ENCODE data around the gene OPTC.
"Not testable (repeated sequence)": the region's sequence is repeated elsewhere in the genome, so short reads cannot be mapped to it uniquely, and the experiment has no call there.

OPTC gene

DNA sequence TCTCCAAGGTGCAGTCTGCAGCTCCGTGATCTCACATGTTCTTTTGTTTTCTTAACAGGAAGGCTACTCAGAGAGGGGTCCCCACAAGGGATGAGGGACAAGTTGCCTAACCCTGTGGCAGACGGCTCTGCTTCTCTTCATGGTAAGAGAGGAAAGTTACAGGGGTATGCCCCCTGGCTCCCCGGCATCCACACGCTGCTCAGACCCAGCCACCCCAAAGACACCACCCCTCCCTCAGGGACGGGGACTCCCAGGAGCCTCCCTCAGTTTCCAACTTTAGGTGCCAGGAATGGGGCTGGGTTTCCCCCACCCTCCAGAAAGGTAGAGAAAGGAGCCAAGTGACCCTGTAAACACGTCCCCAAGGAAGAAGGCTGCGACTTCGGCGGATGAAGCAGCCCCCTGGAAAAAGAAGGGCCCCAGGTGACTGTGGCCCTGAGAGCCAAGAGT lies 19.7 kb downstream of the OPTC start:
- H3K27me3 ChIP-seq (ENCODE audit: control insufficient read depth, insufficient read depth, low read length): no peaks in the 10 kb centered on the region
- H3K4me1 ChIP-seq: no peaks in the 10 kb centered on the region
- no peaks in the 10 kb centered on the region for H3K79me2 ChIP-seq
- no peak for TF ChIP-seq CTCF (IDR thresholded peaks at IDR 0.05)
- no peak overlapping the region for H3K4me3 ChIP-seq (ENCODE audit: low read depth, low read length)
- no peak overlapping the region for H3K27ac ChIP-seq
- H3K4me2 ChIP-seq (ENCODE audit: low read length): no peak overlapping the region
- H3K9me3 ChIP-seq (ENCODE audit: control insufficient read depth, low read length): no peaks in the 10 kb centered on the region
- no peaks in the 10 kb centered on the region for H3K36me3 ChIP-seq (ENCODE audit: control insufficient read depth, insufficient read depth, low read length)
- no peak overlapping the region for H2AFZ ChIP-seq
- no peak overlapping the region for H3K9ac ChIP-seq

GRCh38 chr1:203516184-203516583 lies 22.2 kb downstream of the OPTC start:
- no peak overlapping the region for H3K9ac ChIP-seq
- H3K4me1 ChIP-seq: no peaks in the 10 kb centered on the region
- no peak overlapping the region for H3K4me3 ChIP-seq (ENCODE audit: low read depth, low read length)
- no peak for TF ChIP-seq CTCF (IDR thresholded peaks at IDR 0.05)
- H2AFZ ChIP-seq: no peak overlapping the region
- no peaks in the 10 kb centered on the region for H3K9me3 ChIP-seq (ENCODE audit: control insufficient read depth, low read length)
- no peaks in the 10 kb centered on the region for H3K27me3 ChIP-seq (ENCODE audit: control insufficient read depth, insufficient read depth, low read length)
- no peaks in the 10 kb centered on the region for H3K79me2 ChIP-seq
- no peak overlapping the region for H3K27ac ChIP-seq
- no peak overlapping the region for H3K4me2 ChIP-seq (ENCODE audit: low read length)
- H3K36me3 ChIP-seq (ENCODE audit: control insufficient read depth, insufficient read depth, low read length): no peaks in the 10 kb centered on the region

GRCh38 chr1:203516906-203517305 lies 23.0 kb downstream of the OPTC start:
- no peak overlapping the region for H3K9ac ChIP-seq
- no peaks in the 10 kb centered on the region for H3K27me3 ChIP-seq (ENCODE audit: control insufficient read depth, insufficient read depth, low read length)
- no peaks in the 10 kb centered on the region for H3K4me1 ChIP-seq
- H3K79me2 ChIP-seq: no peaks in the 10 kb centered on the region
- TF ChIP-seq CTCF (IDR thresholded peaks at IDR 0.05): no peak
- no peak overlapping the region for H2AFZ ChIP-seq
- no peak overlapping the region for H3K27ac ChIP-seq
- H3K9me3 ChIP-seq (ENCODE audit: control insufficient read depth, low read length): no peaks in the 10 kb centered on the region
- no peak overlapping the region for H3K4me3 ChIP-seq (ENCODE audit: low read depth, low read length)
- no peaks in the 10 kb centered on the region for H3K36me3 ChIP-seq (ENCODE audit: control insufficient read depth, insufficient read depth, low read length)
- H3K4me2 ChIP-seq (ENCODE audit: low read length): no peak overlapping the region

GRCh38 chr1:203517426-203518110 lies 23.6 kb downstream of the OPTC start:
- no peaks in the 10 kb centered on the region for H3K79me2 ChIP-seq
- H3K4me2 ChIP-seq (ENCODE audit: low read length): no peak overlapping the region
- no peak overlapping the region for H3K9ac ChIP-seq
- H3K4me3 ChIP-seq (ENCODE audit: low read depth, low read length): no peak overlapping the region
- H3K27me3 ChIP-seq (ENCODE audit: control insufficient read depth, insufficient read depth, low read length): no peaks in the 10 kb centered on the region
- H2AFZ ChIP-seq: no peak overlapping the region
- no peak overlapping the region for H3K27ac ChIP-seq
- H3K4me1 ChIP-seq: no peaks in the 10 kb centered on the region
- H3K36me3 ChIP-seq (ENCODE audit: control insufficient read depth, insufficient read depth, low read length): no peaks in the 10 kb centered on the region
- H3K9me3 ChIP-seq (ENCODE audit: control insufficient read depth, low read length): no peaks in the 10 kb centered on the region
- TF ChIP-seq CTCF (IDR thresholded peaks at IDR 0.05): no peak

DNA sequence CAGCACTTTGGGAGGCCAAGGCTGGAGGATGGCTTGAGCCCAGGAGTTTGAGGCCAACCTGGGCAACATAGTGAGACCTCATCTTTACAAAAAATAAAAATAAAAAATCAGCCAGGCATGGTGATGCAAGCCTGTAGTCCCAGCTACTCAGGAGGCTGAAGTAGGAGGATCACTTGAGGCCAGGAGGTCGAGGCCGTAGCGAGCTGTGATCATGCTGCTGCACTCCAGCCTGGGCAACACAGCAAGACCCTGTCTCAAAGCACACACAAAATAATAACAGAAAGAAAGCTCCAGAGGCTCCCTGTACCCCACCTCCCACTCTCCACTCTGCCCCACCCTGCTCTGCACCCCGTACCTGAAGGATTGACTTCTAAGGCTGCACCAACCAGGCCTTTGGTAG lies 24.2 kb downstream of the OPTC start:
- H3K4me3 ChIP-seq (ENCODE audit: low read depth, low read length); H3K27ac ChIP-seq; H3K27me3 ChIP-seq (ENCODE audit: control insufficient read depth, insufficient read depth, low read length); H3K9ac ChIP-seq; H3K9me3 ChIP-seq (ENCODE audit: control insufficient read depth, low read length); H3K4me1 ChIP-seq; H3K4me2 ChIP-seq (ENCODE audit: low read length); H3K79me2 ChIP-seq; H2AFZ ChIP-seq; H3K36me3 ChIP-seq (ENCODE audit: control insufficient read depth, insufficient read depth, low read length): not testable (repeated sequence)
